HG03139 (cell line): ENCODE measurements around the gene PRKG1.
"Not testable (repeated sequence)": the region's sequence is repeated elsewhere in the genome, so short reads cannot be mapped to it uniquely, and the experiment has no call there.

Experiments
- ATAC-seq: cut with Tn5 transposase; IDR thresholded peaks from one replicate; pipeline ENCODE4 v1.9.1; 2021; ENCODE audit not compliant: unreplicated experiment

Gene PRKG1

GRCh38 chr10:51687296-51687695 lies 613.0 kb downstream of the PRKG1 start:
- ATAC-seq, result no peak

DNA sequence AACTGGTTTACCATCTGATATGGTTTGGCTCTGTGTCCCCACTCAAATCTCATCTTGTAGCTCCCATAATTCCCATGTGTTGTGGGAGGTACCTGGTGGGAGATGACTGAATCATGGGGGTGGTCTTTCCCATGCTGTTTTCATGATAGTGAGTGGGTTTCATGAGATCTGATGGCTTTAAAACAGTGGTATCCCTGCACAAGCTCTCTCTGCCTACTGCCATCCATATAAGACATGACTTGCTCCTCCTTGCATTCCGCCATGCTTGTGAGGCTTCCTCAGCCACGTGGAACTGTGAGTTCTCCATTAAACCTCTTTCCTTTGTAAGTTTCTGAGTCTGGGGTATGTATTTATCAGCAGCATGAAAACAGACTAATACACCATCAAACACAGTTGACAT lies 614.5 kb downstream of the PRKG1 start:
- not testable (repeated sequence) for ATAC-seq

GRCh38 chr10:51689536-51689935 lies 615.2 kb downstream of the PRKG1 start:
- ATAC-seq, result no peak

DNA sequence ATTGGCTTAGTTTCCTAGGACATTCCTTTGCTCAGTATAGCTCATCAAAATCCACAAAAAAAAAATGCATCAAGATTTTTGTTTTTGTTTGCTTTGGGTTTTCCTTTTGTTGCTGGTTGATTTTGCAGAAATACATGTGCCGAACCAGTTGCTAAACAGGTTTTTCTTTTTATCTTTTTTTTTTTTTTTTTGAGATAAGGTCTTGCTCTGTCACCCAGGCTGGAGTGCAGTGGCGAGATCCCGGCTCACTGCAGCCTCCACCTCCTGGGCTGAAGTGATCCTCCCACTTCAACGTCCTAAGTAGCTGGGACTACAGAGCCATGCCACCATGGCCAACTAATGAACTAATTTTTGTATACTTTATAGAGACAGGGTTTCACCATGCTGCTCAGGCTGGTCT lies 616.8 kb downstream of the PRKG1 start:
- no peak for ATAC-seq

DNA sequence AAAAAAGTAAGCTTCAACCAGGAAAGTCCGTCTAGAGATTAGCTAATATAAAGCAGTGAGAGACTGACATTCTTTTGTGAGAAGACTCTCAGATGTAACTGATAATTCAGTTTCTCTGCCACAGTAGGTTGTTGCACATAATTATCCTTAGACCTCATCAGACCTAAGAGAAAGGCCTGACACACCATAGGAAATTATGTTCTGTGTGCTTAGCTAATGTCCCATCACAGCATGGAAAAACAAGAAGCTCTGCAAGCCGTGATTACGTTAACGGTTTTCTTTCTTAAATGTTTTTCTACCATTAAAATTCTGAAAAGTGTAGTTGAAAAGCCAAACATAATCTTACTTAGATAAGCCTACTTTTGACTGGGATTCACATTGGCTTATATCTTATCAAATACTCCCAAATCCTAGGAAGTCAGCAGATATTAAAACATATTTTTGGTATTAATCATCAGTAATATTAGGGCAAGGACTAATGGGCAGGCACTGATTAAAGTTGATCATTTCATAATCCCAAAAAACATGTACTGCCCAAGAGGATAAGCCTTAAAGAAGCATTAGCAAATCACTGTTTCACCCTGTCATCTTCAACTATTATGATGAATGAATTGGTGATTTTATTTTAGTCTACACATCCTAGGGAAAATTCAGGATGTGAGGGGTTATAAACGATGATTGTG lies 619.9 kb downstream of the PRKG1 start:
- ATAC-seq, result no peak

GRCh38 chr10:51696251-51696650 lies 622.0 kb downstream of the PRKG1 start:
- ATAC-seq, result no peak

DNA sequence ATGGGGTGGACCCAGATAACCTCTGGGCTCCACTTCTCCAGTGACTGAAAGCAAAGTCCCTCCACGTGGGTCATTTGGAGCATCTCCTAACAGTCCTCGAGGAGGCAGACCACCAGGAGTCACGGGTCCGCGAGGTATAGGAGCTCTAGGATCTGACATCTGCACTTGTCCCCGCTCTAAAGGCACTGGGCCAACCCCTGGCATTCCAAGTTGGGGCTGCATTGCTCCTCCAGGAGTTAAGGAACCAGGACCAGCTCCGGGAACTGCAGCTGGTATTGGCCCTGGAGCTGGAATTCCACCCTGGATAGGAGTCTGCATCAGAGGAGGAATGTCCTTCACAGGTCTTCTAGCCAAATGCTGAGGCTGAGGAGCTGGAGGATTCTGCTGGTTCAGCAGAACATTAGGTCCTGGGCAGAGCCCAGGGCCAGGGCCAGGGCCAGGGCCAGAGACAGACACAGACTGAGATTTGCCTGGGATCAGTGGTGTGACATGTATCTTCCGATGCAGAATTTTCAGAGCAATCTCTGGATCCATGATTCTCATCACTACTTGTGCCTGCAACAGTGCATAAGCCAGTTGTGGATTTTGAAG lies 624.3 kb downstream of the PRKG1 start:
- no peak for ATAC-seq

GRCh38 chr10:51699145-51699474 lies 624.8 kb downstream of the PRKG1 start:
- peak; percentile 32 for ATAC-seq

- ATAC-seq, result peak; percentile 89
Observed at GRCh38 chr10:51699475-51700227, 625.4 kb downstream of the PRKG1 start, which contains the start of gene CSTF2T. Gene CSTF2T (minus strand): TSS chr10:51699595. CDS start chr10:51699549, 46 bp downstream.

- no peak for ATAC-seq
Observed at GRCh38 chr10:51700228-51700817, 626.0 kb downstream of the PRKG1 start.

DNA sequence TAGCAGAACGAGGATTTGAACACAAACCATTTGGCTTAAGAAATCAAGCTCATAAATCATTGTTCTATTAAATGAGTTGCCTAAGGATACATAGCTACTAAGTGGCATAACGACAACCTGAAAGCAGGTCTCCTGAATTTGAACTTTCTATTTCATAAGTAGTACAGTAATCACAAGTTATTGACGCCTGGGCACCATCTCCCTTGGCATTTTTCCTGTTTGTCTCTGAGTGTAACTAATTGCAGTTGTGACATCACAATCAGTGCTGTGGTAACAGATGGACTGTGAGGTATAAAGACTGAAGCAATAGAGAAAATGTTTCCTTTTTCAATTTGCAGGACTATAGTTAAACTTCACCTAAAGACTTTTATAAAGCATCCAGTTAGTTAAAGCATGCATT lies 631.5 kb downstream of the PRKG1 start:
- no peak for ATAC-seq

DNA sequence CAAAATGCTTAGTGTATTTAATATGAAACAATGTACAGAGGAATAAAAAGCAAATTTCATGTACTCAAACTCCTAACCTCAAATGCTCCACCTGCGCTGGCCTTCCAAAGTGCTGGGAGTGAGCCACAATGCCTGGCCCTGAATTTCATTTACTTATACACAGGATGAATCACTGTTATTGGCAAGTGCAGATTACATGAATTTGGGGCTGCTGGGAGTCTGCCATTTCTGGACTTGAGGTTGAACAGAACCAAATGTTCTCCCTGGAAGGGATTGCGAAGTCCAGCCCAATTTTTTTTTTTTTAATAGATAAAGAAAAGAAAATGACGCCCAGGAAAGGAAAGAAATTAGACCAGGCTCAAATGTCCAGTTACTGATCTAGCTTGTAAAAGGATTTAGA lies 631.9 kb downstream of the PRKG1 start:
- no peak for ATAC-seq

DNA sequence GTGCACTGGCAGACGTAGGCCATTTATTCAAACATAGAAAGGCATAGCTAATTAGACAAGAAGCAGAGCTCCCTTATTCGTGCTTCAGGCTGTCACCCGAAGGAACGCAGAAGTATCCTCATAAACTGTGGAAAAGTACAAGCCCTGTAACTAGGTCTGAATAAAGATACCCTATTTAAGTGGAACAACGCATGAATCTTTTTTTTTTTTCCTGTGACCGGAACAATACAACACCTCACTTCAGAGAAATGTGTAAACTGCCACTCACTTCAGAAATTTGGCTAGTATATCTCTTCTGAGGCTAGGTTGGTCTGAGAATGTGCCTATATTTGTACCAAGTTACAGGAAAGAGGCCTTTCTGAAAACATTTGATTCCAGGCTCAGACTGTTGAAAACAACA lies 633.1 kb downstream of the PRKG1 start:
- ATAC-seq, result no peak

DNA sequence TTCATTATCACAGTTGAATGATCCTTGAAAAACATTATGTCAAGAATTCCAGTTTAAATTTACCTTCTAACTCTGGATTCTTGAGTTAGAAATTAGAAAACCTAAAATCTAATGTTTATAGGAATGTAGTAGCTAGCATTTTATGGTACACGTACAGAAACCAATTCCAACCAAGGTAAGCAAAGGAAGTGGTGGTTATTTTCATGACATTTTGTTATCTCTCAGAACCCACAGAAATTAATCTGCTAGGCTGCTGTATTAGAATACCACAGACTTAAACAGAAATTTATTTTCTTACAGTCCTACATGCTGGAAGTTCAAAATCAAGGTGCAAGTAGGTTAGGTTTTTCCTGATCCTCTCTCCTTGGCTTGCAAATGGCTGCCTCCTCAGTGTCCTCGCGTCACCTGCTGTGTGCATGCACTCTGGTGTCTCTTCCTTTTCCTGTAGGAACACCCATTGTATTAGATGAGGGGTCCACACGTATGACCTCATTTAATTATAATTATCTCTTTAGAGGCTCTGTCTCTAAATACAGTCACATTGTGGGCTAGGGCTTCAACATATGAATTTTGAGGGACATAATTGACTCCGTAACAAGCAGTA lies 633.6 kb downstream of the PRKG1 start:
- ATAC-seq, result no peak

- ATAC-seq, result no peak
Observed at GRCh38 chr10:51708609-51709008, 634.3 kb downstream of the PRKG1 start.

GRCh38 chr10:51709324-51709972 lies 635.2 kb downstream of the PRKG1 start:
- ATAC-seq, result no peak

- no peak for ATAC-seq
Observed at GRCh38 chr10:51711519-51711891, 637.2 kb downstream of the PRKG1 start.

DNA sequence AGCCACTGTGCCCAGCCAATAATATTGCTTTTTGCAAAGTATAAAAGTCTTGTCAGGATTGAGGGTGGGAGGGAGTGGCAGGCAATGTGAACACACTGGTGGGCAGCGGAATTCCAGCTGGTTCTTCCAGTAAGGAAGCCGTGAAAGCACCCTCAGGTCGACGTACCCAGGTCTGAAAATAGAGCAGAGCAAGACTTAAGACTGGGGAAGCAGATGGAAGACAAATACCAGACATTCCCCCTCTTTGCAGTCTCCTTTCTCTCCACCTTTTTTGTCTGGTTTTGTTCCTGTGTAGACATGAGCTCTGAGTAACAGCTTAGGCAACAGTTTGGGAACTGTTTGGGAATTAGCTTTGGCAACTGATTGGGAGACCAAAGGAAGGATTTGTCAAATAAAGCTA lies 642.7 kb downstream of the PRKG1 start:
- no peak for ATAC-seq

DNA sequence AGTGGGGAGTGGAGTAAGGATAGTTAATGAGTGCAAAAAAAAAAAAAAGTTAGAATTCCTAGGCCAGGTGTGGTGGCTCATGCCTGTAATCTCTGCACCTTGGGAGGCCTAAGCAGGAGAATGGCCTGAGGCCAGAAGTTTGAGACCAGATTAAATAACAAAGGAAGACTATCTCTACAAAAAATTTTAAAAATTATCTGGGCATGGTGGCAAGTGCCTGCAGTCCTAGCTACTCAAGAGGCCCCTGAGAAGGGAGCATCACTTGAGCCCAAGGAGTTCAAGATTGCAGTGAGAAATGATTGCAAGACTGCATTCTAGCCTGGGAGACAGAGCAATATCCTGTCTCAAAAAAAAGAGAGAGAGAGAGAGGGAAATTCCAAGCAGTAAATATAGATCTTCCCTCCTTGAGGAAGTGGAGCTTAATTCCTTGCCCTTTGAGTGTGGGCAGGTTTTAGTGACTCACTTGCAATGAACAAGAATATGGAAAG lies 644.6 kb downstream of the PRKG1 start:
- ATAC-seq, result no peak

- no peak for ATAC-seq
Observed at GRCh38 chr10:51724038-51724437, 649.8 kb downstream of the PRKG1 start.
